ENCODE measurements around the gene SFXN2.

SFXN2 gene

DNA sequence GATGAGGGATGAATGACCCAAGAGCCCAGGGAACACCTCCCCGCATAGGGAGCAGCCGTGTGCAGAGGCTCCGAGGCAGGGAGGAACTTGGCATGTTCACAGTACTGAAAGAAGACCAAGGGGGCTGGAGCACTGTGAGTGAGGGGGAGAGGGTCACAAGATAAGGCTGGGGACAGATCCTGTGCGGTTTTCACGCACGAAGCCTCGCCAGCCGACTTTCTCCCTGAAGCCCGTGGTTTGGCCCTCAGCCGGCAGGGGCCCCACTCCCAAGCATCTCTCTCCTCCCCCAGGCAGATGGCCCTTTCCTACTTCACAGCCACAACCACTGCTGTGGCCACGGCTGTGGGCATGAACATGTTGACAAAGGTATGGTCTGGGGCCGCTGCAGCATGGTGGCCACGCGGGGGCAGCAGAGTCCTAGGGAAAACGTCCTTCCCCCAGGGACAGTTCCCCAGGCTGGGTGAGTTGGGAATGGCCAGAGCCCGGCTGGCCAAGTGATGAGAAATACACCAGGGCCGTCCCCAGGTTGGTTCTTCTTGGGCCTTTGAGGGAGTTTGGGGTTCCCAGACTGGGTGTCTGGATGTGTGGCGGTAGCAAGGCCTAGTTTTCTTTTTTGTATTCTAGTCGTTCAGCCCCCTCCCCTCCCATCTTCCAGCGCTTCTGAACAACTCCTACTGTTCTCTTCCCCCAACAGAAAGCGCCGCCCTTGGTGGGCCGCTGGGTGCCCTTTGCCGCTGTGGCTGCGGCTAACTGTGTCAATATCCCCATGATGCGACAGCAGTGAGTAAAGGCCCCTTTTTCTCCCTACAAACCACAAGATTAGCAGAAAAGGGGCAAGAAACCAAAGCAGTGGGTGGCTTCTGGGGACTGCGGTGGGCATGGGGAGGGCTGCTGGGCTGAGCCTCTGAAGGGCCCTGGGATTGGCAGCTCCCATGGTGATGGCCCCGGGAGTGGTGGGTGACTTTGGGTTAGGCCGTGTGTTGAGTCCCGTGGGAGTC lies 14.9 kb downstream of the SFXN2 start:
- Histone ChIP-seq H2BK12ac (ENCODE audit: low read length) (peak overlapping the region; percentile 84), H4K91ac (ENCODE audit: low read depth, low read length) (peak overlapping the region; percentile 16), H3K79me2 (ENCODE audit: control insufficient read depth, insufficient read depth, low read length, poor library complexity) (peaks cover 2% of the 10 kb centered on the region), H4K8ac (ENCODE audit: low read depth, low read length) (peak overlapping the region; percentile 22), H3K9me3 (ENCODE audit: insufficient read depth, low read depth, low read length) (no peaks in the 10 kb centered on the region), H3K27me3 (ENCODE audit: insufficient read depth, low read length) (no peaks in the 10 kb centered on the region), H3K79me1 (ENCODE audit: low read length) (peaks cover 4% of the 10 kb centered on the region), H3K4me2 (ENCODE audit: low read length) (no peak overlapping the region), H2BK120ac (ENCODE audit: insufficient read depth, low read length, poor library complexity) (no peak overlapping the region), H3K18ac (ENCODE audit: low read length) (peak overlapping the region; percentile 66), H3K27ac (ENCODE audit: low read depth, low read length) (no peak overlapping the region), H3K14ac (ENCODE audit: low read length) (peak overlapping the region; percentile 49), H3K4ac (ENCODE audit: low read depth, low read length) (peak overlapping the region; percentile 14), H3K9ac (ENCODE audit: low read length) (no peak overlapping the region), H2AK5ac (ENCODE audit: low read length) (peak overlapping the region; percentile 88), H2BK5ac (ENCODE audit: low read depth, low read length, poor library complexity) (no peak overlapping the region), H3K23ac (ENCODE audit: low read length) (no peak overlapping the region), H3K36me3 (ENCODE audit: control insufficient read depth in 1 of 2, insufficient read depth in 2 of 2, low read length in 2 of 2) (peaks cover 37 to 42% of the 10 kb centered on the region in 2 experiments), H4K12ac (ENCODE audit: low read depth, low read length) (peak overlapping the region; percentile 46), H3K4me1 (ENCODE audit: control insufficient read depth in 1 of 2, insufficient read depth in 2 of 2, low read length in 2 of 2) (peaks cover 0 to 4% of the 10 kb centered on the region in 2 experiments), H3K4me3 (ENCODE audit: low read depth, low read length) (no peak overlapping the region), H2AFZ (ENCODE audit: insufficient read depth, low read length, poor library complexity) (no peak overlapping the region)
- no CpG with 5 or more reads among the region's 30 CpGs for WGBS (ENCODE audit: extremely low coverage, insufficient coverage, insufficient read length)
- DNase-seq, result peak; percentile 89 to 94

DNA sequence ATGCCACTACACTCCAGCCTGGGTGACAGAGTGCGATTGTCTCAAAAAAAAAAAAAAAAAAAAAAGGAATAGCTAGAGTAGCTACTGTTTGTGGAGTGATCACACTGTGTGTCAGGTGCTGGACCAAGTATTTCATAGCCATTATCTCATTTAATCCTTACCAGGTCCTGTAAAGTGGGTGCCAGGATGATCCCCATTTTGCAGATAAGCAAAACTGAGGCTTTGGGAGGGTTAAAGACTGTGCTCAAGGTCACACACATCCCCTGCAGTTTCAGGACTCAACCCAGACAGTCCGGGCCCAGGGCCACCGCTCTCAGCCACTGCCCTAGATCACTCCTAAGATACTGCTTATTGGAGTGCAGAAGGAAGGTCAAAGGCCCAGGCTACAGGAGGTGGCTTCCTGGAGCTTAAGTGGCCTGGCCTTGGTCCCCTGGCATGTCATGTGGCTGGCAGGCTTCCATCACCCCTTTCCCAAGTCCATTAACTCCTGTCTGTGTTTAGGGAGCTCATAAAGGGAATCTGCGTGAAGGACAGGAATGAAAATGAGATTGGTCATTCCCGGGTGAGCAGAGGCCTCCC lies 16.9 kb downstream of the SFXN2 start:
- no peak overlapping the region for H3K14ac ChIP-seq (ENCODE audit: low read length)
- H3K4ac ChIP-seq (ENCODE audit: low read depth, low read length), result no peak overlapping the region
- no peaks in the 10 kb centered on the region for H3K9me3 ChIP-seq (ENCODE audit: insufficient read depth, low read depth, low read length)
- H3K9ac ChIP-seq (ENCODE audit: low read length), result no peak overlapping the region
- no peak overlapping the region for H3K4me2 ChIP-seq (ENCODE audit: low read length)
- H2AK5ac ChIP-seq (ENCODE audit: low read length), result no peak overlapping the region
- H3K23ac ChIP-seq (ENCODE audit: low read length), result no peak overlapping the region
- no peak overlapping the region for H3K18ac ChIP-seq (ENCODE audit: low read length)
- H2BK120ac ChIP-seq (ENCODE audit: insufficient read depth, low read length, poor library complexity), result no peak overlapping the region
- H3K36me3 ChIP-seq (ENCODE audit: control insufficient read depth in 1 of 2, insufficient read depth in 2 of 2, low read length in 2 of 2), result peaks cover 35 to 44% of the 10 kb centered on the region in 2 experiments
- no peak overlapping the region for H2AFZ ChIP-seq (ENCODE audit: insufficient read depth, low read length, poor library complexity)
- H4K12ac ChIP-seq (ENCODE audit: low read depth, low read length), result no peak overlapping the region
- no peak for DNase-seq
- H4K91ac ChIP-seq (ENCODE audit: low read depth, low read length), result no peak overlapping the region
- no peaks in the 10 kb centered on the region for H3K27me3 ChIP-seq (ENCODE audit: insufficient read depth, low read length)
- H2BK5ac ChIP-seq (ENCODE audit: low read depth, low read length, poor library complexity), result no peak overlapping the region
- no peak overlapping the region for H4K8ac ChIP-seq (ENCODE audit: low read depth, low read length)
- WGBS (ENCODE audit: extremely low coverage, insufficient coverage, insufficient read length), result no CpG with 5 or more reads among the region's 5 CpGs
- no peak overlapping the region for H3K4me3 ChIP-seq (ENCODE audit: low read depth, low read length)
- no peak overlapping the region for H3K27ac ChIP-seq (ENCODE audit: low read depth, low read length)
- peaks cover 4% of the 10 kb centered on the region for H3K79me1 ChIP-seq (ENCODE audit: low read length)
- H2BK12ac ChIP-seq (ENCODE audit: low read length), result no peak overlapping the region
- H3K79me2 ChIP-seq (ENCODE audit: control insufficient read depth, insufficient read depth, low read length, poor library complexity), result peaks cover 2% of the 10 kb centered on the region
- peaks cover 0 to 4% of the 10 kb centered on the region in 2 experiments for H3K4me1 ChIP-seq (ENCODE audit: control insufficient read depth in 1 of 2, insufficient read depth in 2 of 2, low read length in 2 of 2)

DNA sequence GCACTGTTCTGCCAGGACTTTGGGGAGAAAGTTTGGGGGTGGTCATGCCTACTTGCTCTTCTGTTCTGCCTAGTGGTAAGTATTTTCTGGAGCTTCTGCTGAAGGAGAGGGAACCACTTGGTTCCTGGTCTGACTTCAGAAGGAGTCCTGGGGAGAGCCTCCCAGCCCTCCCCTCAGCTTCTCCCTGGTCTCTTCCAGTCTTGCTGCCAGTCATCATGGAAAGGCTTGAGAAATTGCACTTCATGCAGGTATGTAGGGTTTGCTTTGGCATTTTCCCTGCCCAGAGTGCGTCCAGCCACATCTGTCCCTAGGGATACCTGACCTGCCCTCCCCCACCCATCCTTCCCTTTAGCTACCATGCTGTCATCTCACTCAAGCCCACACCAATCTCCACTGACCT lies 18.2 kb downstream of the SFXN2 start:
- Histone ChIP-seq H3K4me1 (ENCODE audit: control insufficient read depth in 1 of 2, insufficient read depth in 2 of 2, low read length in 2 of 2) (peaks cover 0 to 4% of the 10 kb centered on the region in 2 experiments), H2BK120ac (ENCODE audit: insufficient read depth, low read length, poor library complexity) (no peak overlapping the region), H3K79me1 (ENCODE audit: low read length) (peaks cover 4% of the 10 kb centered on the region), H3K14ac (ENCODE audit: low read length) (no peak overlapping the region), H3K18ac (ENCODE audit: low read length) (no peak overlapping the region), H4K91ac (ENCODE audit: low read depth, low read length) (no peak overlapping the region), H2BK5ac (ENCODE audit: low read depth, low read length, poor library complexity) (no peak overlapping the region), H3K36me3 (ENCODE audit: control insufficient read depth in 1 of 2, insufficient read depth in 2 of 2, low read length in 2 of 2) (peaks cover 25 to 38% of the 10 kb centered on the region in 2 experiments), H2AFZ (ENCODE audit: insufficient read depth, low read length, poor library complexity) (no peak overlapping the region), H3K79me2 (ENCODE audit: control insufficient read depth, insufficient read depth, low read length, poor library complexity) (peaks cover 2% of the 10 kb centered on the region), H3K4ac (ENCODE audit: low read depth, low read length) (no peak overlapping the region), H3K4me2 (ENCODE audit: low read length) (no peak overlapping the region), H4K12ac (ENCODE audit: low read depth, low read length) (no peak overlapping the region), H2AK5ac (ENCODE audit: low read length) (no peak overlapping the region), H3K9ac (ENCODE audit: low read length) (no peak overlapping the region), H3K4me3 (ENCODE audit: low read depth, low read length) (no peak overlapping the region), H3K9me3 (ENCODE audit: insufficient read depth, low read depth, low read length) (no peaks in the 10 kb centered on the region), H3K27me3 (ENCODE audit: insufficient read depth, low read length) (no peaks in the 10 kb centered on the region), H3K27ac (ENCODE audit: low read depth, low read length) (no peak overlapping the region), H3K23ac (ENCODE audit: low read length) (no peak overlapping the region), H4K8ac (ENCODE audit: low read depth, low read length) (no peak overlapping the region), H2BK12ac (ENCODE audit: low read length) (no peak overlapping the region)
- no peak for DNase-seq
- no CpG with 5 or more reads among the region's 1 CpG for WGBS (ENCODE audit: extremely low coverage, insufficient coverage, insufficient read length)

DNA sequence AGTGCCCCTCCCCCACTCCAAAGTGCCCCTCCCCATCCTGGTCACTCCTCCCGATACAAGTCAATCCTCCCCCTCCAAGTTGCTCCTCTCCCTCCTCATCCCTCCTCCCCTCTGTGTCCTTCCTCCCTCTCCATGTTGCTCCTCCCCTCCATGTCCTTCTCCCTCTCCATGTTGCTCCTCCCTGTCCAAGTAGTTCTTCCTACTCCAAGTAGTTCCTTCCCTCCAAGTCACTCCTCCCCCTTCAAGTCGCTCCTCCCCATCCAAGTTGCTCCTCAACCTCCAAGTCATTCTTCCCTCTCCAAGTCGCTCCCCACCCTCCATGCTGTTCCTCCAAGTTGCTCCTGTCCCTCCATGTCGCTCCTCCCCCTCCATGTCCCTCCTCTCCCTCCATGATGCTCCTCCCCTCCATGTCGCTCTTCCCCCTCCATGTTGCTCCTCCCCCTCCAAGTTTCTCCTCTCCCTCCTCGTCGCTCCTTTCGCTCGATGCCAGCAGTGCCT lies 20.7 kb downstream of the SFXN2 start:
- Histone ChIP-seq H4K12ac (ENCODE audit: low read depth, low read length) (no peak overlapping the region), H2BK120ac (ENCODE audit: insufficient read depth, low read length, poor library complexity) (no peak overlapping the region), H3K4me2 (ENCODE audit: low read length) (no peak overlapping the region), H3K4me1 (ENCODE audit: control insufficient read depth in 1 of 2, insufficient read depth in 2 of 2, low read length in 2 of 2) (no peaks in the 10 kb centered on the region), H4K91ac (ENCODE audit: low read depth, low read length) (no peak overlapping the region), H2BK5ac (ENCODE audit: low read depth, low read length, poor library complexity) (no peak overlapping the region), H3K23ac (ENCODE audit: low read length) (no peak overlapping the region), H3K9me3 (ENCODE audit: insufficient read depth, low read depth, low read length) (no peaks in the 10 kb centered on the region), H4K8ac (ENCODE audit: low read depth, low read length) (no peak overlapping the region), H3K4ac (ENCODE audit: low read depth, low read length) (no peak overlapping the region), H2AK5ac (ENCODE audit: low read length) (no peak overlapping the region), H3K4me3 (ENCODE audit: low read depth, low read length) (no peak overlapping the region), H3K14ac (ENCODE audit: low read length) (no peak overlapping the region), H3K18ac (ENCODE audit: low read length) (no peak overlapping the region), H3K79me1 (ENCODE audit: low read length) (no peaks in the 10 kb centered on the region), H3K36me3 (ENCODE audit: control insufficient read depth in 1 of 2, insufficient read depth in 2 of 2, low read length in 2 of 2) (peaks cover 15 to 29% of the 10 kb centered on the region in 2 experiments), H2AFZ (ENCODE audit: insufficient read depth, low read length, poor library complexity) (no peak overlapping the region), H2BK12ac (ENCODE audit: low read length) (no peak overlapping the region), H3K9ac (ENCODE audit: low read length) (no peak overlapping the region), H3K79me2 (ENCODE audit: control insufficient read depth, insufficient read depth, low read length, poor library complexity) (no peaks in the 10 kb centered on the region), H3K27me3 (ENCODE audit: insufficient read depth, low read length) (no peaks in the 10 kb centered on the region), H3K27ac (ENCODE audit: low read depth, low read length) (no peak overlapping the region)
- no CpG with 5 or more reads among the region's 9 CpGs for whole genome bisulfite sequencing (ENCODE audit: extremely low coverage, insufficient coverage, insufficient read length)
- DNase-seq, result no peak
